ENCODE measurements around the gene CHI3L2. TPM values are rescaled to one million over a fixed set of nuclear protein-coding genes. Genes with fewer than 3 reads are reported as not detected.

The CHI3L2 gene
- total and polyA plus RNA-seq, 7 donors = 0.24 to 2.2 (median 0.42) TPM

DNA sequence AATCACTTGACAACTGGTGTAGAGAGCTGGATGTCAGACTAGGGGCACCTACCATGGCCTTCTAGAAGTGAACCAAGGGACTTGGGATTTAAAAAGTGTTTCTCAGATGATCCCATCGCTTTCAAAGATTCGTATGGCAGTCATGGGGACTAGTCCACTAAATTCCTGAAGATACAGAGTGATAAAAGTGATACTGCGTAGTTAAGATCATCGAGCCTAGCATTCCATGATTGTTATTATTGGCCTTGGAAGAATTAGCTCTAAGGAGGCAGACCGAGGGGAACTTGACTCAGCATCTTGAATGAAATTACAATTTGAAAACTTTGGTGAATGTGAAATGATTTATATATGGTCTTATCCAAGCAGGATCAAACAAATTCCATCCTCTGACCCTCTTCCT, 61.9 kb downstream of the CHI3L2 start:
- no peak for DNase-seq
- 51 to 59% (median 58%) methylated on average over 5 of the region's 5 CpGs for WGBS, 3 donors
- Histone ChIP-seq H3K27me3 (ENCODE audit: insufficient read depth in 3 of 3, low read length in 2 of 3) (no peaks in the 10 kb centered on the region), H3K27ac (no peak overlapping the region), H3K4me1 (no peaks in the 10 kb centered on the region), H3K9me3 (no peaks in the 10 kb centered on the region), H3K36me3 (ENCODE audit: insufficient read depth in 1 of 2, low read depth in 1 of 2) (no peaks in the 10 kb centered on the region), H3K4me3 (no peak overlapping the region)
- no peak for ATAC-seq
- intact Hi-C loops (cut with DNase I) = no loop called here
- TF ChIP-seq, protein P1, sequence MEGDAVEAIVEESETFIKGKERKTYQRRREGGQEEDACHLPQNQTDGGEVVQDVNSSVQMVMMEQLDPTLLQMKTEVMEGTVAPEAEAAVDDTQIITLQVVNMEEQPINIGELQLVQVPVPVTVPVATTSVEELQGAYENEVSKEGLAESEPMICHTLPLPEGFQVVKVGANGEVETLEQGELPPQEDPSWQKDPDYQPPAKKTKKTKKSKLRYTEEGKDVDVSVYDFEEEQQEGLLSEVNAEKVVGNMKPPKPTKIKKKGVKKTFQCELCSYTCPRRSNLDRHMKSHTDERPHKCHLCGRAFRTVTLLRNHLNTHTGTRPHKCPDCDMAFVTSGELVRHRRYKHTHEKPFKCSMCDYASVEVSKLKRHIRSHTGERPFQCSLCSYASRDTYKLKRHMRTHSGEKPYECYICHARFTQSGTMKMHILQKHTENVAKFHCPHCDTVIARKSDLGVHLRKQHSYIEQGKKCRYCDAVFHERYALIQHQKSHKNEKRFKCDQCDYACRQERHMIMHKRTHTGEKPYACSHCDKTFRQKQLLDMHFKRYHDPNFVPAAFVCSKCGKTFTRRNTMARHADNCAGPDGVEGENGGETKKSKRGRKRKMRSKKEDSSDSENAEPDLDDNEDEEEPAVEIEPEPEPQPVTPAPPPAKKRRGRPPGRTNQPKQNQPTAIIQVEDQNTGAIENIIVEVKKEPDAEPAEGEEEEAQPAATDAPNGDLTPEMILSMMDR (IDR thresholded peaks at IDR 0.05) = no peak

DNA sequence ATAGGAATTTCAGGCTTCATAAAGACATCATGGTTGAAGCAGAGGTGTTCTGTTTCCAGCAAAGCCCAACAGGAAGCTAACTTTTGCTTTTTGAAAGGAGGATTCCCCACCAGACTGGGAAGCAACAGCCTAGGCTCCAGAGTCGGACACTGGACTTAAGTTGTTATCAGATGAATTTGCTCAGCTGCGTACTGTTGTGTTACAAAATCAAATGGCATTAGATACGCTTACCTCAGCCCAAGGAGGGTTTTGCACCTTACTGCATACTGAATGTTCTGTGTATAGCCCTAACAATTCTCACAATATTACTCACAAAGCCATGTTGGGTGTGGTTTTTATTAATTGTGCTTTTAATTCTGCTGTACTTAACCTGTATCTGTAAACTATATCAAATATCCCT, 62.6 kb downstream of the CHI3L2 start:
- intact Hi-C loops (cut with DNase I) = no loop called here
- no peaks in the 10 kb centered on the region for H3K4me1 ChIP-seq
- WGBS, 3 donors = 51 to 70% (median 65%) methylated on average over 3 of the region's 3 CpGs
- H3K27me3 ChIP-seq (ENCODE audit: insufficient read depth in 3 of 3, low read length in 2 of 3) = no peaks in the 10 kb centered on the region
- H3K9me3 ChIP-seq = no peaks in the 10 kb centered on the region
- H3K4me3 ChIP-seq = no peak overlapping the region
- no peak overlapping the region for H3K27ac ChIP-seq
- no peaks in the 10 kb centered on the region for H3K36me3 ChIP-seq (ENCODE audit: insufficient read depth in 1 of 2, low read depth in 1 of 2)
- TF ChIP-seq, protein P1 (IDR thresholded peaks at IDR 0.05) = no peak
- ATAC-seq (no peak), DNase-seq (no peak)

DNA sequence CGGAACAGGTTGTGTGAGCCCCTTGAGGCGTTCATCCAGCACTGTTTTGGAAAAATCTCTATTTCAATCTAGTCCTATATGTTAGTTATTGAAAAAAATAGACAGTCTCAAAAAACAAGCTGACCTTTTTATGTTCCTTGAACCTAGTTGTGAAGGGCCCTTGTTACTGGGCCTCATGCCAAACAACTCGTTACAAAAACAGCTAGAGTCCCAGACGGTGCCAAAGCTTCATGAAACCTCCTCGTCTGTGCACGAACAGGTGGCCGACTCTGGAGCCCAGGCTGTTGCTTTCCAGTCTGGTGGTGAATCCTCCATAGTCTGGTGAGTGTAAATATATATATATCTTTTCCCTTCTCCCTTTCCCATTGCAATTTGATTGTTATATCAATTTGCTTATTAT, 63.1 kb downstream of the CHI3L2 start, which contains the start of gene CHIA:
CHIA (plus strand) TSS at position 222 of the 400 bp plus-strand sequence. CDS start 19,617 bp downstream, outside the sequence.
- H3K4me1 ChIP-seq = no peaks in the 10 kb centered on the region
- no peaks in the 10 kb centered on the region for H3K27me3 ChIP-seq (ENCODE audit: insufficient read depth in 3 of 3, low read length in 2 of 3)
- intact Hi-C loops (cut with DNase I) = no loop called here
- no peak within 1 kb of the TSS for H3K27ac ChIP-seq
- no peak for ATAC-seq
- TF ChIP-seq, protein P1 (IDR thresholded peaks at IDR 0.05) = no peak
- H3K4me3 ChIP-seq = no peak within 1 kb of the TSS
- no peaks in the 10 kb centered on the region for H3K9me3 ChIP-seq
- 24 to 30% (median 28%) methylated on average over 7 of the region's 7 CpGs for WGBS, 3 donors
- H3K36me3 ChIP-seq (ENCODE audit: insufficient read depth in 1 of 2, low read depth in 1 of 2) = no peaks in the 10 kb centered on the region
- DNase-seq = no peak

Other genes with a start within 250 kb of the CHI3L2 start
- gene DRAM2, start 87.6 kb upstream of the CHI3L2 start, total RNA-seq = 10 to 100 TPM; 19.2 to 28.0 (median 24.2) TPM
- gene DRAM2, start 87.6 kb upstream of the CHI3L2 start, polyA plus RNA-seq = 10 to 100 TPM; 19.8 to 41.0 (median 29.3) TPM
- gene CEPT1, start 87.5 kb upstream of the CHI3L2 start, total RNA-seq = 10 to 100 TPM in 2 of 4 donors, 1 to 10 TPM in 2; 9.2 to 11.2 (median 10.1) TPM
- gene CEPT1, start 87.5 kb upstream of the CHI3L2 start, polyA plus RNA-seq = 10 to 100 TPM in 1 of 3 donors, 1 to 10 TPM in 2; 6.7 to 13.7 (median 8.6) TPM
- gene DENND2D, start 27.1 kb upstream of the CHI3L2 start, total RNA-seq = 1 to 10 TPM; 1.2 to 2.1 (median 1.7) TPM
- under 1 TPM; 0.31 to 0.59 (median 0.51) TPM for gene DENND2D, start 27.1 kb upstream of the CHI3L2 start, polyA plus RNA-seq
- not detected for gene CHIA, start 63.1 kb downstream of the CHI3L2 start, total RNA-seq
- gene CHIA, start 63.1 kb downstream of the CHI3L2 start, polyA plus RNA-seq = under 1 TPM in 2 of 3 donors, not detected in 1; 0.04 to 0.27 TPM
- under 1 TPM; 0.25 to 0.64 (median 0.54) TPM for gene OVGP1, start 200.0 kb downstream of the CHI3L2 start, total RNA-seq
- under 1 TPM; 0.25 to 0.39 (median 0.28) TPM for gene OVGP1, start 200.0 kb downstream of the CHI3L2 start, polyA plus RNA-seq
- gene WDR77, start 221.5 kb downstream of the CHI3L2 start, total RNA-seq = 10 to 100 TPM; 35.3 to 48.2 (median 42.9) TPM
- 100 to 1,000 TPM in 1 of 3 donors, 10 to 100 TPM in 2; 36.7 to 103 (median 62.7) TPM for gene WDR77, start 221.5 kb downstream of the CHI3L2 start, polyA plus RNA-seq
- 100 to 1,000 TPM; 272 to 484 (median 398) TPM for gene ATP5PB, start 221.8 kb downstream of the CHI3L2 start, total RNA-seq
- 100 to 1,000 TPM; 378 to 649 (median 465) TPM for gene ATP5PB, start 221.8 kb downstream of the CHI3L2 start, polyA plus RNA-seq
- 1 to 10 TPM; 3.6 to 8.5 (median 6.3) TPM for gene C1orf162, start 246.3 kb downstream of the CHI3L2 start, total RNA-seq
- gene C1orf162, start 246.3 kb downstream of the CHI3L2 start, polyA plus RNA-seq = 1 to 10 TPM; 3.8 to 9.9 (median 4.1) TPM